ENCODE measurements around the gene RAD9A. TPM values are rescaled to one million over a fixed set of nuclear protein-coding genes. Genes with fewer than 3 reads are reported as not detected.

The RAD9A gene
- total RNA-seq, 3 donors from 2014 or later = 11.0 to 31.0 (median 24.6) TPM

DNA sequence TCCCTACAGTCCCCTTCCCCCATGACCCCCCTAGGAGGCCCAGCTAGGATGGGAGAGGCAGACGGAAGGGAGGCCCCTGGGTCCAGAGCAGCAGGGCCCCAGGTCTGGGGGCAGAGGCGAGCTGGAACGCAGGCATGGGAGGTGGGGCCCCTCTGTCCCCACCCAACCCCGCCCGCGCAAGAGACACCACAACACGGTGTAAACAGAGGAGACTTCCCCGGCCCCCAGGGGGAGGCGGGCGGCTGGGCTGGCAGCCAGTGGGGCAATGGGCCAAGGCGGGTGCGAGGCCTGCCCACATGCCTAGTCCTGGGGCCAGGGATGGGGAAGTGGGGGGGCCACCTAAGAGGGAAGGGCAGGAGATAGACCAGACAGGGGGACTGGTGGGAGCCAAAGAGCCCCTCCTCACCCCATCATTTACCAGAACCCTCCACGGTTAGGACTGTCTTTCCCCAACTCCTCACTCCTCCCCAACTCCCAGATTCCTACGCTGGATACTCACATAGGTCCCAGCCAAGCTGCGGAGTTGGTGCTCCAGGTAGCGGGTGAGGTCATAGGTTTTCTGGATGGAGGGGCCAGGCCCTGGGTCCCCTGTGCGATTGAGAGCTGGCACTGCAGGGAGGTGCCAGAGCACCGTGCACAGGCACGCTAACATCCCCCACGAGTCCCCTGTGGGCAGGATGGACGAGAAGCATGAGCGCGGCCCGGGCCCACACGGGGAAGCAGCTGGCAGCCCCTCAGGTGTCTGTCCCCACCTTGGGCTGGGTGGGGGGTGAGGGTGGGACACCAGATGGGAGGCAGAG, 24.6 kb upstream of the RAD9A start:
- DNase-seq (ENCODE audit: low spot score in 2 of 2) = no peak
- Histone ChIP-seq H3K4me1 (peaks cover 16 to 23% of the 10 kb centered on the region in 2 donors), H3K36me3 (no peaks in the 10 kb centered on the region), H3K27ac (peak overlapping the region; percentile 68 to 89), H3K4me3 (peak overlapping the region in 2 of 3 donors; percentile 15 to 52), H3K9me3 (no peaks in the 10 kb centered on the region), H3K27me3 (no peaks in the 10 kb centered on the region)
- TF ChIP-seq, protein P1, sequence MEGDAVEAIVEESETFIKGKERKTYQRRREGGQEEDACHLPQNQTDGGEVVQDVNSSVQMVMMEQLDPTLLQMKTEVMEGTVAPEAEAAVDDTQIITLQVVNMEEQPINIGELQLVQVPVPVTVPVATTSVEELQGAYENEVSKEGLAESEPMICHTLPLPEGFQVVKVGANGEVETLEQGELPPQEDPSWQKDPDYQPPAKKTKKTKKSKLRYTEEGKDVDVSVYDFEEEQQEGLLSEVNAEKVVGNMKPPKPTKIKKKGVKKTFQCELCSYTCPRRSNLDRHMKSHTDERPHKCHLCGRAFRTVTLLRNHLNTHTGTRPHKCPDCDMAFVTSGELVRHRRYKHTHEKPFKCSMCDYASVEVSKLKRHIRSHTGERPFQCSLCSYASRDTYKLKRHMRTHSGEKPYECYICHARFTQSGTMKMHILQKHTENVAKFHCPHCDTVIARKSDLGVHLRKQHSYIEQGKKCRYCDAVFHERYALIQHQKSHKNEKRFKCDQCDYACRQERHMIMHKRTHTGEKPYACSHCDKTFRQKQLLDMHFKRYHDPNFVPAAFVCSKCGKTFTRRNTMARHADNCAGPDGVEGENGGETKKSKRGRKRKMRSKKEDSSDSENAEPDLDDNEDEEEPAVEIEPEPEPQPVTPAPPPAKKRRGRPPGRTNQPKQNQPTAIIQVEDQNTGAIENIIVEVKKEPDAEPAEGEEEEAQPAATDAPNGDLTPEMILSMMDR (IDR thresholded peaks at IDR 0.05) = no peak
- TF ChIP-seq POLR2AphosphoS5 (IDR thresholded peaks at IDR 0.05) (no peak), POLR2A (IDR thresholded peaks at IDR 0.05) (no peak)
- intact Hi-C loops (cut with DNase I; ENCODE audit: low total_unique reads) = no loop called here

DNA sequence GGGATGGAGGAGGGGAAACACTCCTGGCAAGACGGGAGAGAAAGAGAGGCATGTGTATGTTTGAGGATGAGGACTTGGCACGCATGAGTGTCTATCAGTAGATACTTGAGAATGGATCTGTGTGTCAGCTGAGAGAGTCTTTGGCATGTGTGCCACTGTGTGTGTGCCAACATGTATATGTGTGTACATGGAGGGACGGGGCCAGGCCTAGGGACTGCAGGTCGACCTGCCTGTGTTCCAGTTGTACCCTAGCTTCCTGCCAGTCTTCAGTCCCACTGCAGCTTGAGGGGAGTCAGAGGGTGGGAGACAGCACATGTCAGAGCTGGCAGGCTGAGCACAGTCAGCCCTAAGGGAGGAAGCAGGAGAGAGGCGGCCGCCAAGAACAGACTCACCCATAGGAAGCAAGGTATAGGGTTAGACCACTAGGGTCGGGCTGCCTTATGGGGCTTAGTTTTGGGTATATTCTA, 24.0 kb upstream of the RAD9A start:
- no peak for DNase-seq (ENCODE audit: low spot score in 2 of 2)
- intact Hi-C loops (cut with DNase I; ENCODE audit: low total_unique reads) = no loop called here

DNA sequence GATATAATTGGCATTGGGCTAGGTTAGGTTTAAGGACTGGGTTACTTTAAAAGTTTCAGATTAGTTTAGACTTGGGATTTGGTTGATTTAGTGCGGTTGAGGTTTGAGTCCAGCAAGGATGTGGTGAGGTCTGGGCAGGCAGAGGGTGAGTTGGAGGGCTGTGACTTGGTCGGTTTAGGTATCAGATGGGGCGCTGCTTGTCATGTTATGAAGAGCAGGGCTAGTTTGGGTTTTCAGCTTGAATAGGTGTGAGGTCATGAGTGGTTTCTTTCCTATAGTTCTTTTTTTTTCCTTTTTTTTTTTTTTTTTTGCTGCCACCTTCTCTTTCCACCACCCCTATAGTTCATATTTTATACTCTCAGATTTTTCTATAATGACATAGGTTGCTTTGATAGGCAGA, 23.2 kb upstream of the RAD9A start:
- Histone ChIP-seq H3K4me1 (peaks cover 16 to 23% of the 10 kb centered on the region in 2 donors), H3K4me3 (no peak overlapping the region), H3K27ac (peak overlapping the region in 1 of 2 donors; percentile 89), H3K36me3 (no peaks in the 10 kb centered on the region), H3K27me3 (no peaks in the 10 kb centered on the region), H3K9me3 (no peaks in the 10 kb centered on the region)
- TF ChIP-seq, protein P1 (IDR thresholded peaks at IDR 0.05) = no peak
- no peak for TF ChIP-seq POLR2AphosphoS5 (IDR thresholded peaks at IDR 0.05)
- no peak for TF ChIP-seq POLR2A (IDR thresholded peaks at IDR 0.05)
- intact Hi-C loops (cut with DNase I; ENCODE audit: low total_unique reads) = no loop called here
- DNase-seq (ENCODE audit: low spot score in 2 of 2) = no peak

More for the DNA sequence above, 24.0 kb upstream of the RAD9A start:
- H3K9me3 ChIP-seq = no peaks in the 10 kb centered on the region
- peak overlapping the region; percentile 68 to 89 for H3K27ac ChIP-seq
- no peaks in the 10 kb centered on the region for H3K36me3 ChIP-seq
- peak overlapping the region in 1 of 3 donors; percentile 52 for H3K4me3 ChIP-seq
- no peaks in the 10 kb centered on the region for H3K27me3 ChIP-seq
- peaks cover 16 to 23% of the 10 kb centered on the region in 2 donors for H3K4me1 ChIP-seq
- TF ChIP-seq, protein P1 (IDR thresholded peaks at IDR 0.05) = no peak
- TF ChIP-seq POLR2AphosphoS5 (IDR thresholded peaks at IDR 0.05) = no peak
- no peak for TF ChIP-seq POLR2A (IDR thresholded peaks at IDR 0.05)

DNA sequence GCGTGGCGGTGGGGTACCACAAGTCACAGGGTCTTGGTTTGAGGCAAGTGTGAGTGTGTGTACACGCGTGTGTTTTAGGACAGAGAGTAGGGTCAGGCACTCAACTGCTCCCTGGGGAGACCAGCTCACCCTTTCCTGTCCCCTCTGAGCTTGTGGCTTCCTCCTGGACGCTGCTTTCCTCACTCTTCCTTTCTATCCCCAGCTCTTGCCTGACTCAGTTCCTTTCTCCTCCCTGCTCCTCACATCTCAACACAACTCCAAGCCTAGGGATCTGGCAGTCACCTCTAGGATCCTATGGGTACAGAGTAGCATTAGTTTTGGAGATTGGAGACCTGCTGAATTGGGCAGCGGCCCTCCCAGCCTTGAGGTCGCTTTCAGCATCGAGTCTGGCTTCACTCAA, 22.5 kb upstream of the RAD9A start:
- no peaks in the 10 kb centered on the region for H3K9me3 ChIP-seq
- TF ChIP-seq POLR2A (IDR thresholded peaks at IDR 0.05) (no peak), POLR2AphosphoS5 (IDR thresholded peaks at IDR 0.05) (no peak)
- TF ChIP-seq, protein P1 (IDR thresholded peaks at IDR 0.05) = no peak
- intact Hi-C loops (cut with DNase I; ENCODE audit: low total_unique reads) = no loop called here
- H3K27ac ChIP-seq = peak overlapping the region; percentile 91 to 96
- no peaks in the 10 kb centered on the region for H3K27me3 ChIP-seq
- no peak for DNase-seq (ENCODE audit: low spot score in 2 of 2)
- peaks cover 18 to 23% of the 10 kb centered on the region in 2 donors for H3K4me1 ChIP-seq
- H3K36me3 ChIP-seq = no peaks in the 10 kb centered on the region
- H3K4me3 ChIP-seq = no peak overlapping the region

DNA sequence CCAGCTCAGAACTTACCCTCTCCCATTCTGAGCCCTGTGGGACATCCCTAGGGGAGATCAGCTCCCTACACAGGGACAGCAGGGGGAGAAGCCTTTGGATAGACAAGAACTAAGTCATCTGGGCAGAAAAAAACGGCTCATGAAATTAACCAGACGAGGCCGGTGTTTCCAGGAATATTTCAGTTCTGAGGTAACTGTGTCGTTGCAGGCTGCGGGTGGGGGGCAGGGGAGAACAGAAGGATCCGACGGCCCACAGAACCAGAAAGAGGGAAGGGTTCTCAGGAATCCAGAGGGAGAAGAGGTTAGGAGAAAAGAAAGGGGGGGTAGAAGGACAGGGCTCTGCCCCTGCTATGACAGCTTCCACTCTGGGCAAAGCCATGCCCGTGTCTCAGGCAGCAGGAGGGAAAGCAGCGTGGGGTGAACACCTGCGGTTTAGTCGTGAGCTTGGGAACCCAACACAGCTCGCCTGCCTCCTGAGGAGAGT, 21.9 kb upstream of the RAD9A start:
- intact Hi-C loops (cut with DNase I; ENCODE audit: low total_unique reads) = no loop called here
- Histone ChIP-seq H3K36me3 (no peaks in the 10 kb centered on the region), H3K27me3 (no peaks in the 10 kb centered on the region), H3K4me3 (peak overlapping the region in 1 of 3 donors; percentile 94), H3K27ac (peak overlapping the region; percentile 91 to 96), H3K4me1 (peaks cover 23 to 24% of the 10 kb centered on the region in 2 donors), H3K9me3 (no peaks in the 10 kb centered on the region)
- TF ChIP-seq POLR2AphosphoS5 (IDR thresholded peaks at IDR 0.05) (no peak), POLR2A (IDR thresholded peaks at IDR 0.05) (no peak)
- TF ChIP-seq, protein P1 (IDR thresholded peaks at IDR 0.05) = no peak
- no peak for DNase-seq (ENCODE audit: low spot score in 2 of 2)

All from breast epithelium (tissue), 4 donors.